NCI-H1930 (cell line): ENCODE measurements around the gene PPIA.

ENCODE experiments used
- DNase-seq, 2 experiments: peaks; one replicate each; lab custom pipeline; 2025; lab: John Stamatoyannopoulos, UW

PPIA gene

DNA sequence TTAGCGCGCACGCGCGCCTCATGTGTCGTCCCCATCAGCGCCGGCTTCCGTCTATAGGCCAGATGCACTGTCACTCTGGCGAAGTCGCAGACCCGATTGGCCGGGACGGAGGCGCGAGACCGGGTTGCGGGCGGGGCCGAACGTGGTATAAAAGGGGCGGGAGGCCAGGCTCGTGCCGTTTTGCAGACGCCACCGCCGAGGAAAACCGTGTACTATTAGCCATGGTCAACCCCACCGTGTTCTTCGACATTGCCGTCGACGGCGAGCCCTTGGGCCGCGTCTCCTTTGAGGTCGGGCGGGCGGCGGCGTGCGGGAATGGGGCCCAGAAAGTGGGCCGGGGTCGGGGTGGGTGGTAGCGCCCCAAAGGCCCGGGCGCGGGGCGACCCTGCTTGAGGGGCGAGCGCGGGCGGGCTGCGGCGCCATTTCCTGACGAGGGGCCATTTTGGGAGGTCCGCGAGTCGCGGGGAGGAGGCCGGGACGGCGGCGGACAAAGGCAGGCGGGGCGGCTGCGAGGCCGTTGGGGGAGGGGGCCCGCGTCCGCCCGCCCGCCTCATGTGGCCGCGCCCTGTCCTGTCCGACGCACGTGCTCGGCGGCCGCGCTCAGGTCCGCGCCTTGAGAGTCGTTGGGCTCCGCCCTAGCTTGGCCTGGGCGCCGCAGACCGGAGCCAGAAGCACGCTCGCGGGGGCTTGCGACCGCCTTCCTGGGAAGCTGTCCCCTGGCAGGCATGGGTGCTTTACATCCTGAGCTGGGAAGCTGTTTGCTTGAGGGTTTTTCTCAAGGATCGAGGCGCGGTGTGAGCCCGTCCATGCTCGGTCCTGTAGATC, at the start of gene PPIA:
TSS of gene PPIA (plus strand) at position 178 of the 825 bp plus-strand sequence. CDS start at position 222, 44 bp downstream.
- peak; percentile 95 to 99 for DNase-seq

DNA sequence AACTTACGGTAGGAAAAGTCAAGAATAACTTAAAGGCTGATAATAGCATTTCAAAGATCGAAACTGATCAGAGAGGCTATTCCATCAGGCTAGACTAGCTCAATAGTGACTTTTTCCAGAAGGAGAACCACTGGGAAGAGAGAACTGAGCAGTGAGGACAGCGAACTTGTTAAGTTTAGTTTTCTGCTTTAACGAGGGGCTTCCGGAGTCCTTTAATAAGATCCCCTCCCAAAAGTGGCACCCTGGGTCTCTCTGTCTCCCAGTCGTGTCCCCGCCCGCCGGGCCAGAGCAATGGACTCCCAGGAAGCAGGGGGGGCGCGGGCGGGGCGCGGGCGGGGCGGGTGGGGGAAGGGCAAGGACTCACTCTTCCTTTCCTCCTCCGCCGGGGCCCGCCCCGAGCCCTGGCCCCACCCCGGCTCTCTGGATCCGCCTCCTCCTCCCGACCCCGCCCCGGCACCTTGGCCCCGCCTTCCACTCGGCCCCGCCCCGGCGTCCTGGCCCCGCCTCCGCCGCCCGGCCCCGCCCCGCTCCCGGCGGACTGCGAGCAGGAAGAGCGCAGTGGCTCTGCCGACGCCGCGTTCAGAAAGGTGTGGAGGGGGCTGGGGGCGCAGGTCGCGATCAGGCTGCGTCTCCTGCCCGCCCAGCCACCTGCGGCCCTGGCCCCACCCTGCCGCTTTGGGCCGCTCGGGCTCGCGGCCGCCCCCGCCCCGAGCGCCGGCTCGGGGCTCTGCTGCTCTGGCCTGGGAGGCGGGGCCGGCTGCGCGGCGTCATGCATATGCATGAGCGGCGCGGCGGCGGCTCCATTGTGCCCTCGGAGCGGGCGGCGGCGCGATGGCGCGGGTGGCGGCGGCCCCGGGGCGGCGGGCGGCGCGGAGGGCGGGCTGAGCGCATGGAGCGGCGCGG, 48.2 kb upstream of the PPIA start, which contains the start of gene ZMIZ2:
TSS of gene ZMIZ2 (plus strand) at position 803 of the 903 bp plus-strand sequence. CDS start 7,403 bp downstream, outside the sequence.
- peak; percentile 91 to 95 for DNase-seq

DNA sequence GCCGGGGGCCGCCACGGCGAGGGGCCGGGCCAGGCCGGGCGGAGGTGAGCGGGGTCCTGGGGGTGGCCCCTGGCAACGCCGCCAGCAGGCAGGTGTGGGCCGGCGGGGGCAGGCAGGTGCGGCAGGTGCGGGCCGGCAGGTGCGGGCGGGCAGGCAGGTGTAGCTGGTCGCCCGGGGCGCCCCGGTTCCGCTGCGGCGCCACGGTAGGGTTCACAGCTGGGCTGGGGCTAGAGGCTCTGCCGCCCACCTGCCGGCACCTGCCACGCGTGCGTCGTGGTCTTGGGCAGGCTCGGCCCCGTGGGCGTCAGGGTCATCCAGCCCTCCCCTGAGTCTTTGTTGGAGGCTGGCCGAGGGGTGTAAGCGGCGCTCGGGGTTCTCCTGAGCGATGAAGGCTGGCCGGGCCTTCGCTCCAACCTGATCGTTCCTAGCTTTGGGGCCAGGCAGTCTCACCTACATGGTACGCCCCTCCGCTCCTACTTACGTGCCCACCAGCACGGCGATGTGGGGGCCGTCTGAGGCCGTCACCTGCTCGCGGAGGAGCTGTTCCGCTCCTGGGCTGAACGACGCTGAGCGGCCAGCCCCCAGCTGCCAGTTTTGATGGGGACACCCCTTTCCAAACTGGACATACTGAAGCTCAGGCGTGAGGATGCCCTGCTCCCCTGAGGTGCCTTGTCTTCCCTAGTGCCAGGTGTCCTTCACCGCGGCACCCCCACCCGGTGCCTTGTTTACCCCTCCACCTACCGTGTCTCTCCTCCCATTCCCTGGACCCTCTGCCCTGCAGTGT, 47.3 kb upstream of the PPIA start:
- DNase-seq, result no peak

DNA sequence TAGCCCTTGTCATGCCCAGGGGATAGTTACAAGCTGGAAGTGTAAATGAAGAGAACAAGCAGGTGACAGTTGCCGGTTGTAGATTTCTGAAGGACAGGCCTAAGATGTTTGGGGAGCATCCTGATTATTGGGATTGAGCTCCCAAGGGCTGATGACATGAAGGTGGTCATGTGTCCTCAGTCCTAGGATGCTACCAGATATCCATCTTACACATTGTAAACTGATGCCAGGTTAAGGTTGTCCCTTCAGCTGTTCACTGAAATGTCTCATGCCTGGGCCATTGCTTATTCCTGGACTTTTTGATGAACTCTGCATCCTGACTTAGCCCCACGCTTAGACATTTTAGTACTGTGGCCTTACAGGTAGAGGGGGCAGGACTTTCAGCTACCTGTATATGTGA, 46.5 kb upstream of the PPIA start:
- no peak for DNase-seq

DNA sequence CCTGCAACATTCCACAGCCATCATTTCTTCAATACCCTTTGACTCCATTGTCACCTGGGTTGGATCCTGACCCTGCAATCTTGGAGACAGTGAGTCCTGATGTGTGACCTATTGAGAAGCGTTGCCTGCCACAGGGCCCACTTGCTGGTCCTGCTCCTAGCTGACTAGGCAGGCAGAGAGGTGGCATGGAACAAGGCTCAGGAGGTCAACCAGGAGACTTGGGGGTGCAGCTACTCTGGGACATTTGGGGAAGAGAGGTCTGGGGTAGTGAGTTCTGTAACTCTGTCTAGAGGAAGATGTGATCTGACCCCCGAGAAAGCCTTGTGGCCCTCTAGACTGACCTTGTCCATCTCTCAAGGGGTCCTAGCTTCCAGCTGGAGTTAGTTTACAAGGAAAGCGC, 46.1 kb upstream of the PPIA start:
- no peak for DNase-seq

DNA sequence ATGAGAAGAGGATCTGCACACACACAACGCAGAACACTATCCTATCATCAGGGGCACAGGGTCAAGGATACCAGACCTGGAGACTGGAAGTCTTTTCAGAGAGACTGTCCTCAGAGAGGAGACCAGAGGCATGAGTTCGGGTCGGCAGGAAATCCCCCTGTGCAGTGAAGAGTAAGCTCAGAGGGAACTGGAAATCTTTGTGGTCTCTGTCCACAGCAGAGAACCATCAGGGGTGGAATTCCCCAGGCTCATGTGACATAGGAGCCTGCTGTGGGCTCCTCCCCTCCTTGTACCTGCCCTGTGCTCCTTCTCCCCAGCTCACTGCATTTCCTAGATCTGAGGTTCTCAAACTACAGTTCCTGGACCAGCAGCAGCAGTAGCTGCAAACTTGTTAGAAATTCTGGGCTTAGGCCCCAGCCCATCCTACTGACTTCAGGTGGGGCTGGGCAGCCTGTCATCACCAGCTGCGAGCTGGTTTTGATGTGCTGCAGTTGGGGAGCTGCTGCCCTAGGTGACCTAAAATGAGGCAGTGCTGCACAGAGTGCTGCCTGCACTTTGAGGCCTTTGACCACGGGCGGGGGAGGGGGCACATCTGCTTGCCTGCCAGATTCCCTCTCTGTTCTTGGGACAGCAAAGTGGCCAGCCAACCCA, 45.4 kb upstream of the PPIA start:
- no peak for DNase-seq

DNA sequence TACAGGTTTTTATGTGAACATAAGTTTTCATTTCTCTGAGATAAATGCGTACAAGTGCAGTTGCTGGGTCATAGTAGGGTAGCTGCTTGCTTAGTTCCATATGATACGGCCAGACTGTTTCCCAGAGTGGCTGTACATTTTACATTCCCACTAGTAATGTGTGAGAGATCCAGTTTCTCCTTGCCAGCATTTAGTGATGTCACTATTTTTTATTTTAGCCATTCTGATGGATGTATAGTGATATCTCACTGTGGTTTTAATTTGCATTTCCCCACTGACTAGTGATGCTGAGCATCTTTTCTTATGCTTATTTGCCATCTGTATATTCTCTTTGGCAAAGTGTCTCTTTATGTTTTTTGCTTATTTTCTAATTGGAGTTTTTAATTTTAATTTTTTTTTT, 43.7 kb upstream of the PPIA start:
- no peak for DNase-seq

DNA sequence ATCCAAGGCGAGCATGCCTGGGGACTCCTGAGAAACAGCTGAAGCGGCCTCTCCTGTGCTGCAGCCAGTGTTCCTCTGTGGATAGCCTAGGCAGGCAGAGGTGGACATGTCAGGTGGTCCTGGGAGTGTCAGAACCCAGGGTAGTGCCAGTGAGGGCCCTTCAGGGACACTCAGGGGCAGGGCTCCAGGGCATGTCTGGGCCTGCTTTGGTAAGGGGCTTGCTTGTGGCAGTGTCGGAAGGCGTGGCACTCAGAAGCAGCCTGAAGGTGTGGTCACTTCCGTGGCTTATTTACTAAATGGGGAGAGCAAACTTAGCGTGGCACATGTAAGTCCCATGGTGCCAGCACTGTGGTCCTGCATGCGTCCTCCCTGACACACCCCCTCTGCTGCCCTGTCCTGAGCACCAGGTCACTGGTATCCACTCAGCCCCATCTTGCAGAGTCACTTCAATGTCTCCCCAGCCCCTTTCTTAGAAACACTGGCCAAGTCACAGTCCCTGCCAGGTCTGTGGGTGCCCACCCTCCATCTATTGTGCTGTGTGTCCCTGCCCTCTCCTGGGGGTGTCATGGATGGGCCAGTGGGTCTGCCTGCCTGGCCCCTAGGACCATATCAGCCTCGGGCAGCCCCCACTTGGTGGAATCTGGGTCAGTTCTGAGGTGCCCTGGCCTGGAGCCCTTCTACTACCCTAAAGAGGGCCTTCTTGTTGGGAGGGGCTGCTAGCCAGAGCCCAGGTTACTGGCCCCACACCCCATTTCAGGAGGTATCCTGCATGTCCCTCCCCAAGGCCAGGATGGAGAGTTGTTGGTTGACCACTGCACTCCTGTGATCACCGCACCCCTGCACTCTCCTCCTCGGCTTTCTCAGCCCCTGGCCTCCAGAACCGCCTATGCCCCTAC, 41.4 kb upstream of the PPIA start:
- DNase-seq, result no peak

DNA sequence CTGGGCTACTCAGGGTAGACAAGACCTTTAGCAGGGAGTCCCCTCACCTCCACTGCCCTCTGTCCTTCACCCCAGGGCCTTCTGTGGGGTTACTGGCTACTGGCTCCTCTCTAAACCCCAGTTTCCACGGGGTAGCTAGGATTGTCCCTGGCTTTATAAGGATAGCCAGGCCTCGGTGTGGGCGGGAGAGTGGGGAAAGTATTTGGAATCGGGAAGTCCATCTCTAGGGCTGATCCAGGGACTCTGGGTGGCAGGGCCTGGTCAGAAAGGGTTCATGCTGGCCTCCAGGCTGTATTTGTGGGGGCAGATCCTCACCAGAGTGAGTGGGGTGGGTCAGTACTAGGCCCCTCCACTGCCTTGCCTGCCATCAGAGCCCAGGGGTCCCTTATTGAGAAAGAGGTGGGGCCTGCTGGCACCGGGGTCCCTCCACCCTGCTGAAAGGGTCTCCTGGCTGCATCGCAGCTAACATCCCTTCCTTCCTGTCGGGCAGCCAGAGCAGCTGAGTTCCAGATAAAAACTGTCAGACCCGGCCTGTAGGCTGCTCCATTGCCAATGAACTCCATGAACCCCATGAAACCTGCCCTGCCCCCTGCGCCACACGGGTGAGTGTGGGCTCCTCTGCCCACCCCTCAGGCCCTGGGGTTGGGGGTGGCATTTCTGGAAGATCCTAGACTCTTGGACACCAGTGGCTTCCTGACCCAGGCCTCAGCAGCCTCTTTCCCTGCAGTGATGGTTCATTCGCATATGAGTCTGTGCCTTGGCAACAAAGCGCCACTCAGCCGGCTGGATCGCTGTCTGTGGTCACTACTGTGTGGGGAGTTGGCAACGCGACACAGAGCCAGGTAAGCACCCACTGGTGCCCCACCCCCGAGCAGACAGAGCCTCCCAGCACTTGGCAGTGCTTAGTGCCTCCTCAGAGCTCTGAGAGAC, 40.5 kb upstream of the PPIA start:
- no peak for DNase-seq

DNA sequence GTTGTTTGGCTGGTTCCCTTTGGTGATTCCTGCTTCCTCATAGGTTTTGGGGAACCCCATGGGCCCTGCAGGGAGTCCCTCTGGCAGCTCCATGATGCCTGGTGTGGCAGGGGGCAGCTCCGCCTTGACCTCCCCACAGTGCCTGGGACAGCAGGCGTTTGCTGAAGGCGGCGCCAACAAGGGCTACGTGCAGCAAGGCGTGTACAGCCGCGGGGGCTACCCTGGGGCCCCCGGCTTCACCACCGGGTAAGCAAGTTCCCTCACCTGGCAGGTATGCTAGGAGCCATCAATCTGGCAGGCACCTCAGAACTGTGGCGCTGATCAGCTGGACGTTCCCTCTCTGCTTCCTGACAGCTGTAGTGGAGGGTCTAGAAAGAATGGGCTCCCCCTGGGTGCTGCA, 39.6 kb upstream of the PPIA start:
- DNase-seq, result no peak

DNA sequence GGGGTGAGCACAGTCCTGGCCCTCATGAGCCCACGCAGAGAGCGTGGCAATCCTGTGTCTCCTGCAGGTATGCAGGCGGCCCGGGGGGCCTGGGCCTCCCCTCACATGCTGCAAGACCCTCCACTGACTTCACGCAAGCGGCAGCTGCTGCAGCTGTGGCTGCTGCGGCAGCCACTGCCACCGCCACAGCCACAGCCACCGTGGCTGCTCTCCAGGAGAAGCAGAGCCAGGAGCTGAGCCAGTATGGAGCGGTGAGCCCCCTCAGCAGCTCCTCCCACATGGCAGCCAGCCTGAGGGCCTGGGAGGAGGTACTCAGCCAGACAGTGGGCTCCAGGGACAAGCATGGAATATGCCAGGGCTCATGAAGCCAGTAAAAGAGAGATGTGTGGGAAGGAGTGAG, 39.2 kb upstream of the PPIA start:
- no peak for DNase-seq

DNA sequence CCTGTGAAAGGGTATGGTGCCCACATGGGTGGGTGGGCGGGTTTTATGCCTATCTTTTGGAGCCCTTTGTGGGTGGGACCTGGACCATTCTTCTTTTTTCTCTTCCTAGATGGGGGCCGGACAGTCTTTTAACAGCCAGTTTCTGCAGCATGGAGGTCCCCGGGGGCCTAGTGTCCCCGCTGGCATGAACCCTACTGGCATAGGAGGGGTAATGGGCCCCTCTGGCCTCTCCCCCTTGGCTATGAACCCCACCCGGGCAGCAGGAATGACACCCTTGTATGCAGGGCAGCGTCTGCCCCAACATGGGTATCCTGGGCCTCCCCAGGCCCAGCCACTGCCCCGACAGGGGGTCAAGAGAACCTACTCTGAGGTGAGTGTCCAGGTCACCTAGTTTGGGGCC, 38.7 kb upstream of the PPIA start:
- no peak for DNase-seq

DNA sequence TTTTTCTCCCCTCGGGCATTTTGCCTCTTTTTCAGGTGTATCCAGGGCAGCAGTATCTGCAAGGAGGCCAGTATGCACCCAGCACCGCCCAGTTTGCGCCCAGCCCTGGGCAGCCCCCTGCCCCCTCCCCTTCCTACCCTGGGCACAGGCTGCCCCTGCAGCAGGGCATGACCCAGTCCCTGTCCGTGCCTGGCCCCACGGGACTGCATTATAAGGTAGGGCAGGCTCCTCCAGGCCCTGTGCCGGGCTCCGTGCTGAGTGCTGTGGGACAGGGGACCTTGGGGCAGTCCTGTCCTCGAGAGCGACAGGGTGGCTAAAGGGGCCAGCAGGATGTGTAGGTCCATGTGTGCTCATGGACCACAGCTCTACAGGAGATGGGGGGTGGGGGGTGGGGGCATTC, 37.2 kb upstream of the PPIA start:
- DNase-seq, result no peak

DNA sequence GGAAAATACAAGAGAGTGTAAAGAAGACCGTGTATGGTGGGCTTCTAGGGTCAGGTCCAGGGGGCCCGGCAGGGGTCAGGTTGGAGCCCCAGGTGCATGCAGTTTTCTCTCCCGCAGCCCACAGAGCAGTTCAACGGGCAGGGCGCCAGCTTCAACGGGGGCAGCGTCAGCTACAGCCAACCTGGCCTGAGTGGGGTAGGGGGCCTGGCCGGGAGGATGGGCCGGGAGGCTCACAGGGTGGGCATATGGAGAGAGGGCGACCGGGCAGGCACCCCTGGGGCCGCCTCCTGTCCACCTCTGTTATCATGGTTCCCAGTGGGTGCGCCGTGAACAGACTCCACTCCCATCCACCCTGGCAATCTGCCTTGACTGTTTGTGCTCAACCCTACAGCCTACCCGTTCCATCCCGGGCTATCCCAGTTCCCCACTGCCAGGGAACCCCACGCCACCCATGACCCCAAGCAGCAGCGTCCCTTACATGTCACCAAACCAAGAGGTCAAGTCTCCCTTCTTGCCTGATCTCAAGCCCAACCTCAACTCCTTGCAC, 36.4 kb upstream of the PPIA start:
- DNase-seq, result no peak

DNA sequence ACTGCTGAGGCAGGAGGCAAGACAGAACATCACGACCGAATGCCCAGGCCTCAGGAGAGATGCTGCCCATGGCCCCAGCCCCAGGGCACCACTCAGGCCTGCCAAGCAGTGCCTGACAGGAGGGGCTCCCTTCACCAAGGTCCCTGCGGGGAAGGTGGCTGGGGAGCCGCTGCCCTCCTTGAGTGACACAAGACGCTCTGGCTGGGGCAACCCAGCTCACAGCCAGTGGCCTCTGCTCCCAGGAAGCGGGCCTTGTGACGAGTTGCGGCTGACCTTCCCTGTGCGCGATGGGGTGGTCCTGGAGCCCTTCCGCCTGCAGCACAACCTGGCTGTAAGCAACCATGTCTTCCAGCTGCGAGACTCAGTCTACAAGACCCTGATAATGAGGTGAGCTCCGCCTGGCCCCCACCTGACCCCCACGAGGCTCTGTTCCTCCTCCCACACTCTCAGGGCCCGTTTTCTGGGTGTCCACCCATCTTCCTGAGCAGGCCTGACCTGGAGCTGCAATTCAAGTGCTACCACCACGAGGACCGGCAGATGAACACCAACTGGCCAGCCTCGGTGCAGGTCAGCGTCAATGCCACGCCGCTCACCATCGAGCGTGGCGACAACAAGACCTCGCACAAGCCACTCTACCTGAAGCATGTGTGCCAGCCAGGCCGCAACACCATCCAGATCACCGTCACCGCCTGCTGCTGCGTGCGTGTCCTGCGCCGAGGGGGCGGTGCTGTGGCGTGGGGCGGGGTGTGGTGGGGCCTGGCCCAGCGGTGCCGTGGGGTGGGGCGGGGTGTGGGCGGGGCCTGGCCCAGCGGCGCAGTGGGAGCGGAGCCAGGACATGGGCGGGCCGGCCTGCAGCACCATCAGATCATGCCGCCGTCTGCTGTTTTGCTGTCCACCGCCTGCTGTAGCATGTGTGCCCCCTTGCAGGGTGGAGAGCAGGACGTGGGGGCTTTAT, 35.0 kb upstream of the PPIA start:
- DNase-seq, result no peak

DNA sequence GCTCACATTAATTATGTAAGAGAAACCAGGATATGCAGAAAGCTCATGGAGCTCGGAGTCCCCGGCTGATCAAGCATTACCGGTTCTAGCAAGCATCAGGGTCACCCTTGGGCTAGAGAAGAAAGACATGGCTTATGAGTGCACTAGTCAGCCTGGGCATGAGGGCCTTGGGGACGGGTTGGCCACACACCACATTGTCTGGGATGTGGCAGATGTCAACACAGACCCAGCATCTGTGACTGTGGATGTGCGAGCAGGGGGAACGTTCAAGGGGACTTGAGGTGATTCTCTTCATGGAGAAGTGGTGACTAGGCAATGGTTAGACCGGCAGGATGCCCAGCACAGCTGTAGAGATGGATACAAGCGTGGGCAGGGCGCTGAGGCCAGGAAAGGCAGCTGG, 34.2 kb upstream of the PPIA start:
- no peak for DNase-seq

DNA sequence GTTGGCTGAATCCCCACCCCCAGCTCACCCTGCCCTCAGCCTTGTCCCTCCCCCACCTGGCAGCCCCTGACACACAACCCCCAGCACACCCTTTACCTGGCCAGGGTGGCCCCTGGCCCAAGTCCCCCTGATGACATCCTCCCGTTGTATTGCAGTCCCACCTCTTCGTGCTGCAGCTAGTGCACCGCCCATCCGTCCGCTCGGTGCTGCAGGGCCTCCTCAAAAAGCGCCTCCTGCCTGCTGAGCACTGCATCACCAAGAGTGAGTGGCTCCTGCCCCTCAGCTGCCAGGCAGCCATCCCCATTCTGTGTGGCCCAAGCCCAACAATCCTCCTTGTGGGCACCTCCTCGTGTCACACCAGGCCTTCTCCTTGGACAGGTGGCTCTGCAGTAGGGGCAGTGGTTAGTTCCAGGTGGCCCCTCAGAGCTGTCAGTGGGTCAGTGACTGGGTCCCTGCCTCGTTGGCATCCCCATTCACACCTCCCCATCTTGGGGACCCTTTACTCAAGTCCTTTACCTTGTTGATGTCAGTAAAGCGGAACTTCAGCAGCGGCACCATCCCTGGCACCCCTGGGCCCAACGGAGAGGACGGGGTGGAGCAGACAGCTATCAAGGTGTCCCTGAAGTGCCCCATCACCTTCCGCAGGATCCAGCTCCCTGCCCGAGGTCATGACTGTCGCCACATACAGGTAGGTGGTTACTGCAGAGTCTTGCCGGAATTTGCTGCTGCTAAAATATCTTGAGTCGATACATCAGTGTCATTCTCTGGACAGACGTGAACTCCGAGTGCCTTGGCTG, 33.6 kb upstream of the PPIA start:
- no peak for DNase-seq
